ENCODE results near the gene CPLX1.

Gene CPLX1

GRCh38 chr4:772118-772517 lies 53.8 kb downstream of the CPLX1 start:
- no peaks in the 10 kb centered on the region for H3K36me3 ChIP-seq (ENCODE audit: control insufficient read depth, insufficient read depth, low read length)

DNA sequence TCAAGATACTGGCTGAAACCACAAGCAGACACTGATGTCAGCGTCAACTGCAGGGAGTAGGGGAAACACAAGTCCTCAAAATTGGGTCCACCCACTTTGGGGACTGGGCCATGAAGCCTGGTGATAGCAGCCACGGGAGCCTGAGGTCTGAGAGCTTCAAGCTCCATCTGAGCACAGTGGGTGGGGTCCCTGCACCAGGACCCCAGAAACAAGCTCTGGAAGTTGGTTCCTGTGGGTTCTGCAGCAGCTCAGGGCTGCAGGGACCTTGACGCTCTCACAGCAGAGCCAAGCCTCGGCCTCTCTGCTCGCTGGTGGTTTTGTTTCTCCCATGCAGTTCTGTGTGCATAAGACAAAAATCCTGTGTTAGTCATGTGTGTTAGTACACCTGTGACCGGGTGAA lies 54.5 kb downstream of the CPLX1 start:
- no peak for TF ChIP-seq CTCF (IDR thresholded peaks at IDR 0.05)
- Histone ChIP-seq H3K4me1 (no peaks in the 10 kb centered on the region), H3K27me3 (ENCODE audit: control insufficient read depth, insufficient read depth, low read length) (no peaks in the 10 kb centered on the region), H3K4me2 (ENCODE audit: low read length) (no peak overlapping the region), H3K4me3 (ENCODE audit: low read depth, low read length) (no peak overlapping the region), H3K36me3 (ENCODE audit: control insufficient read depth, insufficient read depth, low read length) (no peaks in the 10 kb centered on the region), H2AFZ (no peak overlapping the region), H3K9me3 (ENCODE audit: control insufficient read depth, low read length) (no peaks in the 10 kb centered on the region), H3K27ac (no peak overlapping the region), H3K79me2 (peaks cover 29% of the 10 kb centered on the region), H3K9ac (no peak overlapping the region)

More at GRCh38 chr4:772118-772517, 53.8 kb downstream of the CPLX1 start:
- no peak overlapping the region for H2AFZ ChIP-seq
- TF ChIP-seq CTCF (IDR thresholded peaks at IDR 0.05) = no peak
- no peaks in the 10 kb centered on the region for H3K4me1 ChIP-seq
- no peak overlapping the region for H3K4me2 ChIP-seq (ENCODE audit: low read length)
- no peaks in the 10 kb centered on the region for H3K9me3 ChIP-seq (ENCODE audit: control insufficient read depth, low read length)
- no peak overlapping the region for H3K4me3 ChIP-seq (ENCODE audit: low read depth, low read length)
- H3K79me2 ChIP-seq = peaks cover 33% of the 10 kb centered on the region
- H3K9ac ChIP-seq = no peak overlapping the region
- no peaks in the 10 kb centered on the region for H3K27me3 ChIP-seq (ENCODE audit: control insufficient read depth, insufficient read depth, low read length)
- no peak overlapping the region for H3K27ac ChIP-seq

GRCh38 chr4:770022-770421 lies 55.9 kb downstream of the CPLX1 start:
- no peaks in the 10 kb centered on the region for H3K9me3 ChIP-seq (ENCODE audit: control insufficient read depth, low read length)
- H3K27me3 ChIP-seq (ENCODE audit: control insufficient read depth, insufficient read depth, low read length) = no peaks in the 10 kb centered on the region
- H3K9ac ChIP-seq = no peak overlapping the region
- TF ChIP-seq CTCF (IDR thresholded peaks at IDR 0.05) = no peak
- no peak overlapping the region for H3K4me2 ChIP-seq (ENCODE audit: low read length)
- no peaks in the 10 kb centered on the region for H3K4me1 ChIP-seq
- no peaks in the 10 kb centered on the region for H3K36me3 ChIP-seq (ENCODE audit: control insufficient read depth, insufficient read depth, low read length)
- no peak overlapping the region for H3K4me3 ChIP-seq (ENCODE audit: low read depth, low read length)
- no peak overlapping the region for H2AFZ ChIP-seq
- H3K79me2 ChIP-seq = peaks cover 15% of the 10 kb centered on the region
- no peak overlapping the region for H3K27ac ChIP-seq

DNA sequence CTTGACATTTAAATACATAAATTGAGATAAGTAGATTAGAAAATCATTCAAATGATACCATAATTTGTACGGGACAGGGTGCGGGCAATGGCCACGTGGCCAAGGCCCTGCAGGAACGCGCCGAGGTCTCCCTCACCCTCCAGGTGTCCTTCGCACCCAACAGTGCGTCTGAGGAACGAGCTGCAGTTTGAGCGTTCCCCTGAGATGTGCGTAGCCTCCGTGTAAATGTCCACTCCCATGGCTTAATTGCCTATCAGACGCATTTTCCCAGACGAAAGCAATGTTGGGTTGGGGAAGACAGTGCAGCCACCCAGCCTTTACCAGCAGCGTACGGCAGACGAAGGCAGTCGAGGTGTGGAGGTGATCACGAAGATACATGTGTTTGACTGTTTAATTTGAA lies 56.4 kb downstream of the CPLX1 start:
- Histone ChIP-seq H3K36me3 (ENCODE audit: control insufficient read depth, insufficient read depth, low read length) (no peaks in the 10 kb centered on the region), H3K9ac (no peak overlapping the region), H3K4me3 (ENCODE audit: low read depth, low read length) (no peak overlapping the region), H3K4me2 (ENCODE audit: low read length) (no peak overlapping the region), H3K79me2 (peaks cover 9% of the 10 kb centered on the region), H3K27ac (no peak overlapping the region), H3K4me1 (no peaks in the 10 kb centered on the region), H3K9me3 (ENCODE audit: control insufficient read depth, low read length) (no peaks in the 10 kb centered on the region), H2AFZ (no peak overlapping the region), H3K27me3 (ENCODE audit: control insufficient read depth, insufficient read depth, low read length) (no peaks in the 10 kb centered on the region)
- no peak for TF ChIP-seq CTCF (IDR thresholded peaks at IDR 0.05)

DNA sequence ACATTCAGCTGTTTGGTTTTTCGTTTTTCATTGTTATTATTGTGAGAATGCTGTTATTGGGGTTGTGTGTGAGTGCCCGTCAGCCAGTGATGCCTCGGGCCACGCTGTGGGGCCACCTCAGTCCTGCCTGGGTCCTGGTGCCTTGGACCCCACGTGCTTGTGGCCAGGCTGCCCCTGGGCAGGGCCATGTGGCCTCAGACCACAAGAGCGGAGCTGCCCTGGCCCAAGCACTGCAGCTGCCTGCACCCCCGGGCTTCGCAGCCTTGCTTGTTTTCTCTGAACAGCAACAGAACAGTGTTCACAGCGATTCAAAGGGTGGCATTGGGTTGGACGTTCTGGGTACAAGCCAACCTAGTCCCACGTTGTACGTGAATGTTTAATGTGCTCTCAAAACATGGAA lies 56.9 kb downstream of the CPLX1 start:
- no peak overlapping the region for H3K4me2 ChIP-seq (ENCODE audit: low read length)
- peaks cover 9% of the 10 kb centered on the region for H3K79me2 ChIP-seq
- H3K9me3 ChIP-seq (ENCODE audit: control insufficient read depth, low read length) = no peaks in the 10 kb centered on the region
- no peaks in the 10 kb centered on the region for H3K4me1 ChIP-seq
- H3K36me3 ChIP-seq (ENCODE audit: control insufficient read depth, insufficient read depth, low read length) = no peaks in the 10 kb centered on the region
- H3K4me3 ChIP-seq (ENCODE audit: low read depth, low read length) = no peak overlapping the region
- no peak overlapping the region for H3K9ac ChIP-seq
- H3K27ac ChIP-seq = no peak overlapping the region
- no peak for TF ChIP-seq CTCF (IDR thresholded peaks at IDR 0.05)
- H2AFZ ChIP-seq = no peak overlapping the region
- H3K27me3 ChIP-seq (ENCODE audit: control insufficient read depth, insufficient read depth, low read length) = no peaks in the 10 kb centered on the region
